Adrenal gland (tissue), 12 donors: ENCODE results near the gene MLXIPL. TPM values are rescaled to one million over a fixed set of nuclear protein-coding genes. Genes with fewer than 3 reads are reported as not detected.

ENCODE experiments used
- DNase-seq, 7 donors: peaks; one replicate each; pipeline ENCODE4 v3.0.0-alpha.2; 2019 to 2020
- H3K27ac ChIP-seq, 5 donors: fragments of 200-600 bp; sonication (generic) in 4 of 5; 1 replicate in 3 of 5; 2 replicates in 2 of 5; pipeline versions ENCODE4 v1.5.1 to v1.8.0; 2016 to 2020; ENCODE audit warnings: mild to moderate bottlenecking in 1 of 5
- H3K27me3 ChIP-seq: fragments of 200-600 bp; 2 replicates; pipeline ENCODE4 v1.8.0; 2021
- H3K36me3 ChIP-seq, 2 donors: fragments of 200-600 bp; replicated peaks in 1 of 2; 1 replicate in 1 of 2; 2 replicates in 1 of 2; pipeline versions ENCODE4 v1.5.1 to v1.8.0; 2018 to 2022
- H3K4me1 ChIP-seq, 2 donors: fragments of 200-600 bp; replicated peaks in 1 of 2; 1 replicate in 1 of 2; 2 replicates in 1 of 2; pipeline versions ENCODE4 v1.5.1 to v1.8.0; 2018 to 2021
- H3K4me3 ChIP-seq, 4 donors: fragments of 200-600 bp; sonication (generic) in 3 of 4; one replicate each; pipeline ENCODE4 v1.5.1; 2016 to 2018
- H3K9me3 ChIP-seq, 3 donors: fragments of 200-600 bp; sonication (generic) in 1 of 3; replicated peaks in 1 of 3; 1 replicate in 2 of 3; 2 replicates in 1 of 3; pipeline versions ENCODE4 v1.5.1 to v1.8.0; 2016 to 2021
- POLR2A ChIP-seq, 2 donors: fragments of 450-650 bp; IDR thresholded peaks; one replicate each; pipeline ENCODE4 v1.6.1; 2017; ENCODE audit warnings: antibody characterized with exemption in 2 of 2, mild to moderate bottlenecking in 2 of 2, moderate library complexity in 1 of 2
- WGBS, 4 donors: extraction: QIAGEN DNeasy Blood & Tissue Kit in 2 of 4; methylation state at CpG; one replicate each; pipeline versions ENCODE4 v1.1.5 to v1.1.7; 2013 to 2017; 5-methylcytosine and 5-hydroxymethylcytosine counted together
- intact Hi-C, 2 donors: fragments of 100-400 bp; cut with DNase I; formaldehyde crosslinking; loops; one replicate each; pipeline versions ENCODE4 v1.14.1 to v1.15.0; 2022 to 2023
- polyA plus RNA-seq, 3 donors: library from polyadenylated mRNA; stranded (reverse); fragments of 200-250 nt in 2 of 3; fragments of 350-450 nt in 1 of 3; fragmentation: Illumina TruSeq in 1 of 3; extraction: RNeasy Lipid Tissue Mini Kit (QIAGEN cat#74804) in 1 of 3; gene quantifications; one replicate each; pipeline ENCODE4 v1.2.3, GENCODE V29; 2013 to 2014
- total RNA-seq, 9 donors: library from RNA; depleted of rRNA in 4 of 9; stranded (reverse); fragments of >200 nt in 4 of 9; fragments of 120-200 nt in 1 of 9; fragmentation: NEBNext Ultra II Directional in 1 of 9; extraction: Animal tissue kit (Norgen Biotek cat#: 25700) in 1 of 9; gene quantifications; one replicate each; pipeline versions ENCODE4 v1.1.0 to v1.2.4, GENCODE V29; 2013 to 2023
- TF ChIP-seq, protein P1 (sequence below), 6 experiments: fragments of 450-650 bp in 4 of 6; fragments of 200-600 bp in 2 of 6; sonication (generic) in 1 of 6; IDR thresholded peaks; 1 replicate in 5 of 6; 2 replicates in 1 of 6; pipeline versions ENCODE4 v1.5.1 to v1.8.0; 2016 to 2021; ENCODE audit warnings: antibody characterized with exemption in 6 of 6, mild to moderate bottlenecking in 2 of 6, moderate library complexity in 1 of 6
- donor health status: healthy with polysubstance abuse.
- donor health status: Bipolar disorder and iron deficiency.
- donor health status: DM: yes; HTN: yes; CAD: no.
- donor health status: DM: no; HTN: no; CAD: no.
- donor health status: DM: no; HTN: no; CAD: no.
- donor health status: DM: yes; HTN: yes; CAD: no.

MLXIPL gene
- total and polyA plus RNA-seq, 12 donors = under 0.01 to 586 (median 62.7) TPM

GRCh38 chr7:73572767-73573186 lies 51.5 kb downstream of the MLXIPL start:
- WGBS, 4 donors = 63 to 81% (median 71%) methylated on average over 3 to 6 of the region's 6 CpGs

DNA sequence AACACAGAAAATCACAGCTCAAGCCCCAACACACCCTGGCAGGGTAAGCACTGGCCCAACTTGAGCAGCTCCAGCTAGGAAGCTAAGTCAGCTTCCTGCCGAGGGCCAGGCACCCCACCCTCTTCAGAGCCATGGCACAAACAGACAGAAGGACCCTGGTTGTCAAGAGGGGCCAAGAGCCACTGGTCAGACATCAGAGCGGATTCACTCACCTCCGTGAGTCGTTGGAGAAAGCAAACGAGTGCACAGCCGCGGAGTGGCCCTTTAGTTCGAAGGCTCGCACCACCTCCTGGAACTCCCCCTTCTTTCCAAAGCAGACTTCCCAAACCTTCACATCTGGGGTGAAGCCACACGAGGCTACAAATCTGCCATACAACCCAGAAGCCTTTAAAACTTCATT lies 53.3 kb downstream of the MLXIPL start:
- WGBS, 4 donors = 92 to 95% (median 94%) methylated on average over 6 to 10 of the region's 10 CpGs
- DNase-seq = no peak

More at GRCh38 chr7:73572767-73573186, 51.5 kb downstream of the MLXIPL start:
- DNase-seq = no peak
- TF ChIP-seq, protein P1, sequence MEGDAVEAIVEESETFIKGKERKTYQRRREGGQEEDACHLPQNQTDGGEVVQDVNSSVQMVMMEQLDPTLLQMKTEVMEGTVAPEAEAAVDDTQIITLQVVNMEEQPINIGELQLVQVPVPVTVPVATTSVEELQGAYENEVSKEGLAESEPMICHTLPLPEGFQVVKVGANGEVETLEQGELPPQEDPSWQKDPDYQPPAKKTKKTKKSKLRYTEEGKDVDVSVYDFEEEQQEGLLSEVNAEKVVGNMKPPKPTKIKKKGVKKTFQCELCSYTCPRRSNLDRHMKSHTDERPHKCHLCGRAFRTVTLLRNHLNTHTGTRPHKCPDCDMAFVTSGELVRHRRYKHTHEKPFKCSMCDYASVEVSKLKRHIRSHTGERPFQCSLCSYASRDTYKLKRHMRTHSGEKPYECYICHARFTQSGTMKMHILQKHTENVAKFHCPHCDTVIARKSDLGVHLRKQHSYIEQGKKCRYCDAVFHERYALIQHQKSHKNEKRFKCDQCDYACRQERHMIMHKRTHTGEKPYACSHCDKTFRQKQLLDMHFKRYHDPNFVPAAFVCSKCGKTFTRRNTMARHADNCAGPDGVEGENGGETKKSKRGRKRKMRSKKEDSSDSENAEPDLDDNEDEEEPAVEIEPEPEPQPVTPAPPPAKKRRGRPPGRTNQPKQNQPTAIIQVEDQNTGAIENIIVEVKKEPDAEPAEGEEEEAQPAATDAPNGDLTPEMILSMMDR (IDR thresholded peaks at IDR 0.05) = no peak
- no peak for TF ChIP-seq POLR2A (IDR thresholded peaks at IDR 0.05)
- no peak overlapping the region for H3K4me3 ChIP-seq
- H3K4me1 ChIP-seq = peaks cover 7 to 14% of the 10 kb centered on the region in 2 donors
- intact Hi-C loops = no loop called here
- H3K36me3 ChIP-seq = peaks cover 0 to 62% of the 10 kb centered on the region in 2 donors
- no peaks in the 10 kb centered on the region for H3K9me3 ChIP-seq
- H3K27me3 ChIP-seq = no peaks in the 10 kb centered on the region
- H3K27ac ChIP-seq = no peak overlapping the region

DNA sequence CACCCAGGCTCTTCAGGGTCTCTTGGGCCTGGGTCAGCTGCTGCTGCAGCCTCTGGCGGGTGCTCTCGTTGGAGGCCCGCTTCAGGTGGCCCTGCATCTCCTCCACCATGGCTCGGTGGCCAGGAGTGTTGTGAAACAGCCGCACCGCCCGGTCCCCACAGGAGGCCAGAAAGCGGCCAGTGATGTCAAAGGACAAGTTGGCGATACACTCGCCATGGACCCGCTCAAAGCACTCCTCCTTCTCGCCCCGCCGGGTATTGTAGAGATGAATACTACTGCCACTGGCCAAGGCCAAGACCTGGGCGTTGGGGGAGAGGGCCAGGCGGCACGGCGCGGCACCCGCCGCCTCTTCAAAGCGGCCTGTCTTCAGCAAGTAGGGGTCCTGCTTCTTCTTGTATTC lies 53.8 kb downstream of the MLXIPL start:
- Histone ChIP-seq H3K27ac (no peak overlapping the region), H3K4me3 (no peak overlapping the region), H3K9me3 (no peaks in the 10 kb centered on the region), H3K4me1 (no peaks in the 10 kb centered on the region), H3K36me3 (peaks cover 0 to 62% of the 10 kb centered on the region in 2 donors), H3K27me3 (no peaks in the 10 kb centered on the region)
- TF ChIP-seq, protein P1 (IDR thresholded peaks at IDR 0.05) = no peak
- TF ChIP-seq POLR2A (IDR thresholded peaks at IDR 0.05) = no peak
- no peak for DNase-seq
- intact Hi-C loops = no loop called here
- WGBS, 4 donors = 93 to 98% (median 94%) methylated on average over 12 to 22 of the region's 22 CpGs

More for the DNA sequence above, 53.3 kb downstream of the MLXIPL start:
- Histone ChIP-seq H3K27ac (no peak overlapping the region), H3K9me3 (no peaks in the 10 kb centered on the region), H3K36me3 (peaks cover 0 to 62% of the 10 kb centered on the region in 2 donors), H3K27me3 (no peaks in the 10 kb centered on the region), H3K4me3 (no peak overlapping the region), H3K4me1 (no peaks in the 10 kb centered on the region)
- no peak for TF ChIP-seq POLR2A (IDR thresholded peaks at IDR 0.05)
- TF ChIP-seq, protein P1 (IDR thresholded peaks at IDR 0.05) = no peak
- intact Hi-C loops = no loop called here

DNA sequence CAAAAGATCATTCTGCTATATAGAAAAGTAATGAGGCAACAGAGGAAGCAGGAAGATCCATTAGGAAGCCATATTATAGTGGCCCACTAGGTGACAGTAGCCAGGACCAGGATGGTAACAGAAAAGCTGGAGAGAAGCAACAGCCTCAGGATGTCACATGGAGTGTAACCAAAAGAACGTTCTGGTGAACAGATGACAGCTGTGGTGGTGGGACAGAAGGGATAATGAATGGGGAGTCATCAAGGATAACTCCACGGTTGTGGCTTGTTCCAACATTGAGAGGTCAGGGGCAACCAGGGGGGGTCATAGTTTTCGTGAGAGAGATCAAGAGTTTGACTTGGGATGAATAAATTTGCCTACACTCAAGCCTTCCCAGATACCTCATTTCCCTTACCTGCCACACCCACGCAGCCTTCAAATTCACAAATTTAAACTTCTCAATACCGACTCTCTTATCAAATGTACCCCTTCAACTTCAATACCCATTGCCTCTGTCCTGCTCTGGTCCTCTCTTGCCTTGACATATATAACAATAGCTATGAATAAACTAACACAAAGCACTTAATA lies 55.2 kb downstream of the MLXIPL start:
- TF ChIP-seq, protein P1 (IDR thresholded peaks at IDR 0.05) = no peak
- no peak for TF ChIP-seq POLR2A (IDR thresholded peaks at IDR 0.05)
- DNase-seq = no peak
- Histone ChIP-seq H3K4me3 (no peak overlapping the region), H3K27ac (no peak overlapping the region), H3K9me3 (no peaks in the 10 kb centered on the region), H3K4me1 (no peaks in the 10 kb centered on the region), H3K36me3 (peaks cover 0 to 55% of the 10 kb centered on the region in 2 donors), H3K27me3 (no peaks in the 10 kb centered on the region)
- WGBS, 4 donors = 54 to 67% (median 64%) methylated on average over 5 of the region's 5 CpGs
- intact Hi-C loops = no loop called here
